ENCODE results near the gene NSUN5.
"Not testable (repeated sequence)": the region's sequence is repeated elsewhere in the genome, so short reads cannot be mapped to it uniquely, and the experiment has no call there.

NSUN5 gene

DNA sequence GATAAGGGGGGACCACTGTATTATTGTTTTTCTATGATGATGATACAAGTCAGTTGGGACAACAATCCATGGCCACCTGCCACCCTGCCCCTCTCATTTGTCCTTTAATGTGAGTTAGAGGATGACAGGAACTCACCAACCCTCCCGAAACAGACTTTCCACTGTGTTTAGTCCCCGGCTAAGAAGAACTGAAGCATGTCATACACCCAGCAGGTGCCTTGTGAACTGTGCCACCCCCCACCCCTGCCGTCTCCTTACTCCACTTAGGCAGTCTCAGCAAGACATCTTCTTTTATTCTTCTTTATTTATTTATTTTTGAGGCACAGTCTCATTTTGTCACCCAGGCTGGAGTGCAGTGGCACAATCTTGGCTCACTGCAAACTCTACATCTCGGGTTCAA lies 40.8 kb downstream of the NSUN5 start:
- not testable (repeated sequence) for DNase-seq

DNA sequence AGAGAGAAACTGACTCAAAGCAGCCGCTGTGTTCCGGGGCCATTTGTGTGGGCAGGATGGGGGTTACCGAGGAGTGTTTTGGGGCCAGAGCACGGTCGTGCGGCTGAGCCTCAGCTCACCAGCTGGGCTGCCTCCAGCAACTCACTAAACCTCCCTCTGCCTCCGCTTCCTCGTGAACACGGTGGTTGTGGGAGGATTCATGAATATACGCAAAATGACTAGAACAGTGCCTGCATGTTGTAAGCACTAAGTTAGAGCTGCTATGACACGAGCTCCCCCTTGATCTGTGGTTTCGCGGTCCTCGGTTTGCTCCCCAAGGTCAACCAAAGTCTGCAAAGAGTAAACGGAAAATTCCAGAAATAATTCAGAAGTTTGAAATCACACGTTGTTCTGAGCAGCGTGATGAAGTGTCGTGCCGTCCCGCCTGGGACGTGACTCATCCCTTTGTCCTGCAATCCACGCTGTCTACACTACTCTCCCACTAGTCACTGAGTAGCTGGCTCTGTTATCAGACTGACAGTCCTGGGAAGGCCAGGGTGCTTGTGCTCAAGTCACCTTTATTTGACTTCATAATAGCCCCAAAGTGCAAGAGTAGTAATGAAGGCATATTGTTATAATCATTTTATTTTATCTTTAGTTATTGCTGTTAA lies 41.8 kb downstream of the NSUN5 start:
- not testable (repeated sequence) for DNase-seq

DNA sequence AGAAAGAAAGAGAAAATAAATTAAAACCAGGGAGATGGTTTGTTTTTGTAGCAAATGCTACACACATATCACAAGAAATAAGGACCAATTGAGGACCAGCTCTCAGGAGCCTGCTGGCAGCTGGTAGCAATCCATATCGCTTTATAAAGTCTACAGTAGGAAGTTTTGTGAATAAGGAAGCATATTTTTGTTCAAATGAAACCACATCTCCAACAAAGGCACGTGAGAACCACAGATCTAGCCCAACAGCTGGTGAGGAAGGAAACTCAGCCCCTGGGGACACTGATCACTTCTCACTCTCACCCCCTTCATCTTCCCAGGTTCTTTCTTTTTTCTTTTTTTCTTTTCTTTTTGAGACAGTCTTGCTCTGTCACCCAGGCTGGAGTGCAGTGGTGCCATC lies 46.2 kb downstream of the NSUN5 start:
- not testable (repeated sequence) for DNase-seq

All from NCI-H2171 treated with DMSO at 0.1 percent for 48 hours (cell line).